Transverse colon (tissue), 4 donors: ENCODE results near the gene IQSEC3. TPM values are rescaled to one million over a fixed set of nuclear protein-coding genes. Genes with fewer than 3 reads are reported as not detected.

Experiments
- DNase-seq: peaks from one replicate; pipeline ENCODE4 v3.0.0-alpha.2; 2019
- H3K27ac ChIP-seq, 4 donors: fragments of 200-600 bp; sonication (generic); 2 replicates each; pipeline ENCODE4 v1.5.1; 2016 to 2018; ENCODE audit warnings: inconsistent platforms in 4 of 4
- H3K27me3 ChIP-seq: fragments of 200-600 bp; sonication (generic); 2 replicates; pipeline ENCODE4 v1.5.1; 2017; ENCODE audit warnings: inconsistent platforms
- H3K36me3 ChIP-seq, 4 donors: fragments of 200-600 bp; sonication (generic); 2 replicates each; pipeline ENCODE4 v1.5.1; 2017 to 2019; ENCODE audit warnings: inconsistent platforms in 4 of 4
- H3K4me1 ChIP-seq, 4 donors: fragments of 200-600 bp; sonication (generic); 2 replicates each; pipeline ENCODE4 v1.5.1; 2017 to 2020; ENCODE audit warnings: inconsistent platforms in 4 of 4
- H3K4me3 ChIP-seq, 4 donors: fragments of 200-600 bp; sonication (generic); 1 replicate in 1 of 4; 2 replicates in 3 of 4; pipeline versions ENCODE4 v1.5.1 to v1.6.1; 2017 to 2019; ENCODE audit warnings: inconsistent platforms in 4 of 4
- H3K9me3 ChIP-seq, 2 donors: fragments of 200-600 bp; sonication (generic); 2 replicates each; pipeline ENCODE4 v1.5.1; 2017 to 2019; ENCODE audit warnings: inconsistent platforms in 2 of 2
- EP300 ChIP-seq: sonication (generic); formaldehyde crosslinking; IDR thresholded peaks from one replicate; pipeline ENCODE4 v1.6.1; 2017; ENCODE audit warnings: antibody characterized with exemption, low read depth
- POLR2A ChIP-seq: fragments of 450-650 bp; IDR thresholded peaks from one replicate; pipeline ENCODE4 v1.6.1; 2016; ENCODE audit warnings: antibody characterized with exemption, mild to moderate bottlenecking, moderate library complexity
- POLR2AphosphoS5 ChIP-seq, 3 donors: sonication (generic); formaldehyde crosslinking; IDR thresholded peaks; one replicate each; pipeline ENCODE4 v1.6.1; 2016; ENCODE audit warnings: antibody characterized with exemption in 3 of 3
- WGBS, 2 donors: methylation state at CpG; one replicate each; pipeline ENCODE4 v1.1.5; 2018; ENCODE audit warnings: low coverage in 1 of 2; 5-methylcytosine and 5-hydroxymethylcytosine counted together
- in situ Hi-C, 4 donors: fragments of 200-750 bp; cut with MboI; loops; one replicate each; pipeline versions ENCODE4 v1.15.0 to v1.15.1; 2017; ENCODE audit warnings: low sequenced_read_pairs in 3 of 4, low pct_ligation_motif_present in 1 of 4, low pct_unique_long_range_greater_than_20kb in 1 of 4
- intact Hi-C: fragments of 100-400 bp; cut with DNase I; formaldehyde crosslinking; loops from one replicate; pipeline ENCODE4 v1.15.1; 2023; ENCODE audit warnings: low total_unique reads
- total RNA-seq, 4 donors: library from RNA; depleted of rRNA; stranded (reverse); fragments of >200 nt; gene quantifications; one replicate each; pipeline ENCODE4 v1.1.0, GENCODE V29; 2016
- TF ChIP-seq, protein P1 (sequence below), 5 experiments: fragments of 200-600 bp in 3 of 5; fragments of 450-650 bp in 2 of 5; sonication (generic) in 3 of 5; IDR thresholded peaks; 1 replicate in 2 of 5; 2 replicates in 3 of 5; pipeline ENCODE4 v1.5.1; 2016 to 2017; ENCODE audit warnings: antibody characterized with exemption in 5 of 5, inconsistent platforms in 3 of 5, mild to moderate bottlenecking in 2 of 5, moderate library complexity in 1 of 5

Gene IQSEC3
- total RNA-seq, 4 donors from 2014 or later = 0.16 to 35.4 (median 0.27) TPM; not detected in 1

DNA sequence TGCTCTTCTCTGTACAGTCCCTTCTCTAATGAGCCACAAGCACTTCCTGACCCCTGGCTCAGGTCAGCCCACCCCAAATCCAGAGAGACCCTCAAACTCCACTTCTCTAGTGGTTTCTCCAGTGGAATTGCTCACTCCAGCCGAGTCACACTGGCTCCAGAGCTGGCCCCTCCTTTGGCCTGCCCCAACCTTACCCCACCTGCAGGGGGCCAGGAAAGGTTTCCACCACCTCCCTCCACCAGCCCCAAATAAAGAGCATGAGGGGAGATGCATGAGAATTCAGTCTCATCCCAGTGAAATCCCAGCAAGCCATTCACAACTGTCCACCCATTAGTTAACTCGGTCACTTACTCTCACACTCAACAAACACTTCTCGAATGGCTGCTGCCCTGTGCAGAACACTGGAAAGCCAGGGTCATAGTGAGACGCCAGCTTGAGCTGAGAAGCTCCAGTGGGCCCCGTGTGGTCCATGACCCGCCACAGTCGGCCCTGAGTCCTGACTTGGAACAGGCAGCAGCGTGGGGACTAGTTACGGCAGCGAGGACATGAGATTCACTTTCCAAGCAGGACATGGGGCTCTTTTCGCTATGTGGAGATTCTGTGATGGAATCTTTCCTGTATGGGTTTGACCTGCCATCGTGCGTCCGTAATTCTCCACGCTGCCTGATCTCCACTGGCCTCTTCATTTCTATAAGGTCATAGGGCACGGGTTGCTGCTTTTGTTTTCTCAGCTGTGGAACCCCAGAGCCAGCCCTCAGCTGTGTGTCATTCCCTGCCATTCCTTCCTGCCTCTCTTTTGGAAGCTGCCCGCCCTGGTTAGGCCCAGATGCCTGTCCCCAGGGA lies 103.2 kb downstream of the IQSEC3 start:
- in situ Hi-C loops = no loop called here
- Histone ChIP-seq H3K27ac (no peak overlapping the region), H3K4me1 (peaks cover 0 to 22% (median 17%) of the 10 kb centered on the region in 4 donors), H3K27me3 (no peaks in the 10 kb centered on the region), H3K36me3 (no peaks in the 10 kb centered on the region), H3K4me3 (no peak overlapping the region), H3K9me3 (no peaks in the 10 kb centered on the region)
- WGBS, 2 donors = 88% methylated on average over 17 of the region's 17 CpGs; no CpG with 5 or more reads in 1 of the 2 donors
- intact Hi-C loops = no loop called here
- TF ChIP-seq EP300 = no peak
- no peak for TF ChIP-seq POLR2A
- TF ChIP-seq POLR2AphosphoS5 (IDR thresholded peaks at IDR 0.05) = no peak
- DNase-seq = no peak

DNA sequence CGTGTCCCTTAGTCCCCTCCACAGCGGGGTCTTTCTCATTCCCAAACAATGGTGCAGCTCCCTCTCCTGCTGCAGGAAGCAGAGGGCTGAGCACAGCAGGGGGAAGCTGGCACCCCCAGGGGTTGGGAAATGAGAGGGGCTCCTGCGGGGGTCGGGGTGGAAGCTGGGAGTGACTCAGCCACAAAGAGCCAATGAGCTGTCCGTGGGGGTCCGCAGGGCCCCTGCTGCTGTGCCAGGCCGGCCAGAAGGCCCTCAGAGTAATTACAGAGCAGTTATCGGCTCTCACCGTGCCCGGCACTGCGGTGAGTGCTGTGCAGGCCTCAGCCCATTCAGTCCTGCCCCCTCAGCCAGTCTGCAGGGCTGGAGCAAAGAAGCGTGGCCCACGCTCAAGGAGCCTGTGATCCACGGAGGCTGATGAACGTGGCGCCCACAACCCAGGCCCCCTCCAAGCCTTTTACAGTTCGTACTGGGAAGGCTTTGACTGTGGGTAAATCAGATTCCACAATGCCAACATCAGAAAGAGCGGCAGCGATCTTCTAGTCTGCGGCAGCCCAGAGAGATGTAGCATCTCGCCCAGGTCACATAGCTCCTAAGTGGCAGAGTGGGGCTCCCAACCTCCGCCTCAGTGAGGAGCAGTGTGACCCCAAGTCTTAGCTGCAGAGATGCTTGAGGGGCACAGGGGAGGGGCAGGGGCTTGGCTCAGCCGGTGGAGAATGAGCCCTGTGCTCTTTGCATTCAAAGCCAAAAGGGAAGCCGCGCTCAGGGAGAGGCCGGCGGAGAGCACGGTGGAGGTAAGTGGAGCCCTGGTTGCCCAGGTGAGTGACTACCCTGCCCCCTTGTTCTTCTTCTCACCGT lies 104.0 kb downstream of the IQSEC3 start:
- Histone ChIP-seq H3K27me3 (no peaks in the 10 kb centered on the region), H3K4me1 (peaks cover 0 to 23% (median 18%) of the 10 kb centered on the region in 4 donors), H3K27ac (no peak overlapping the region), H3K4me3 (no peak overlapping the region), H3K9me3 (no peaks in the 10 kb centered on the region), H3K36me3 (no peaks in the 10 kb centered on the region)
- 80 to 87% methylated on average over 1 to 29 of the region's 29 CpGs for WGBS, 2 donors
- in situ Hi-C loops = no loop called here
- TF ChIP-seq, protein P1, sequence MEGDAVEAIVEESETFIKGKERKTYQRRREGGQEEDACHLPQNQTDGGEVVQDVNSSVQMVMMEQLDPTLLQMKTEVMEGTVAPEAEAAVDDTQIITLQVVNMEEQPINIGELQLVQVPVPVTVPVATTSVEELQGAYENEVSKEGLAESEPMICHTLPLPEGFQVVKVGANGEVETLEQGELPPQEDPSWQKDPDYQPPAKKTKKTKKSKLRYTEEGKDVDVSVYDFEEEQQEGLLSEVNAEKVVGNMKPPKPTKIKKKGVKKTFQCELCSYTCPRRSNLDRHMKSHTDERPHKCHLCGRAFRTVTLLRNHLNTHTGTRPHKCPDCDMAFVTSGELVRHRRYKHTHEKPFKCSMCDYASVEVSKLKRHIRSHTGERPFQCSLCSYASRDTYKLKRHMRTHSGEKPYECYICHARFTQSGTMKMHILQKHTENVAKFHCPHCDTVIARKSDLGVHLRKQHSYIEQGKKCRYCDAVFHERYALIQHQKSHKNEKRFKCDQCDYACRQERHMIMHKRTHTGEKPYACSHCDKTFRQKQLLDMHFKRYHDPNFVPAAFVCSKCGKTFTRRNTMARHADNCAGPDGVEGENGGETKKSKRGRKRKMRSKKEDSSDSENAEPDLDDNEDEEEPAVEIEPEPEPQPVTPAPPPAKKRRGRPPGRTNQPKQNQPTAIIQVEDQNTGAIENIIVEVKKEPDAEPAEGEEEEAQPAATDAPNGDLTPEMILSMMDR (IDR thresholded peaks at IDR 0.05) = no peak
- TF ChIP-seq POLR2AphosphoS5 (IDR thresholded peaks at IDR 0.05) = no peak
- TF ChIP-seq EP300 = no peak
- TF ChIP-seq POLR2A = no peak
- no peak for DNase-seq
- intact Hi-C loops = no loop called here

DNA sequence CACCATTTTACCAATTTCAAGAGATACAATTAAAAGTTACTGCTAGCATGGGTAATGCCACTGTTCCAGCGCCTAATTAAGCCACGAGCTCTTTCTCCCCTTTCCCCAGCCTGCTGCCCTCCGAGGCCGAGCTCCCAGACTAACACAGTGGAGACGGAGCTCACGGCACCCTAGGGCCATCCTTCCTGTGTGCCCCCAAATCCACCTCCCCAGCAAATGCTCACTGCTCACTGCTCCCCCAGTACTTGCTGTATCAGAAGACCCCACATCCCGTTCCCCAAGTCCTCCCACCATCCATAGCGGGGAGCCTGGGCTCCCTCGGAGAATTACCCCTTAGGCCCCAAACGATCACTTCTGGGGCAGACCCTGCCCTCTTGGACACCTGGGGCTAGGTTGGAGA lies 104.7 kb downstream of the IQSEC3 start:
- no peaks in the 10 kb centered on the region for H3K36me3 ChIP-seq
- no peak overlapping the region for H3K27ac ChIP-seq
- in situ Hi-C loops = no loop called here
- H3K4me3 ChIP-seq = no peak overlapping the region
- H3K4me1 ChIP-seq = peaks cover 0 to 30% (median 24%) of the 10 kb centered on the region in 4 donors
- no peak for TF ChIP-seq POLR2A
- TF ChIP-seq EP300 = no peak
- TF ChIP-seq, protein P1 (IDR thresholded peaks at IDR 0.05) = no peak
- TF ChIP-seq POLR2AphosphoS5 (IDR thresholded peaks at IDR 0.05) = no peak
- no peak for DNase-seq
- WGBS, 2 donors = 88 to 96% methylated on average over 3 to 10 of the region's 10 CpGs
- H3K27me3 ChIP-seq = no peaks in the 10 kb centered on the region
- H3K9me3 ChIP-seq = no peaks in the 10 kb centered on the region
- intact Hi-C loops = no loop called here

DNA sequence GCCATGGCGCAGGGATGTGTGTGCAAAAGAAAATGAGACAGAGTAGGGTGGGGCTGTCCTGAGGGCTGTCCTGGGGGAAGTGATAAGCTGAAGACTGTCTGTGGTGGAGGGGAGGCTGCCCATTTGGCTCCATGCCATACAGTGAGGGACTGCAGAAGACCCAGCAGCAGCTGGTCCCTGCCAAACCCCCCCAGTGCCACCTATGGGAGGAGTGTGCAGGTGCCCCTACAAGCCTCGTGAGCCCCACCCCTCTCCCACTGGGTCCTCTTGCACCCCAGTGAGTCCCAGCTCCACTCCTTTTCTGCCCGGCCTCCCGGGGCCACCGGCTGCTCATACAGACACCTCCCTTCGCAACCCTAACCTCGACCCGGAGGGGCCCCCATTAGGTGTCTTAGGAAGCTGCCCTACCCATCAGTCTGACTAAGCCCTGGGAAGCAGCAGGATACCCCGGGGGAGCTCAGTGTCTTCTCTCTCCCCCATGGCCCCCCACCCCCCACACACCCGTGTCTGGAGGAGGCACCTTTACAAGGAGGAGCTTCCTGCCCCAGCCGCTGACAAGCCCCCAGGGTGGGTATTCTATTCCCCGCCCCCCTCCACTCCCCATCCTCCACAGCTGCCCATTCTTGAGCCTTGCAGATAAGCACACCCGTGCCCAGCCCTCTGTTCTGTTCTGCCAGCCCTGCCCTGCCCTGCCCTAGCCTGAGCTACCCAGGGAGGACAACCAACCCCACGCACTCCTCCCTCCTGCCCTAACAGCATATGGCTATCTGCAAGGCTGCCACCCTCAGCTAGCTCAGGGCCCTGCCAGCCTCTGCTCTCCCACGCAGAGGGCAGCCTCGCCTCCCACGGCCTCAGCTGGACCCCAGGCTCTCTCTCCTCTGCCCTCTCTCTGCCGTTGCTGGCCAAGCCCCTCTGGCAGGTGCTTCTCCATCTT lies 105.4 kb downstream of the IQSEC3 start:
- no peaks in the 10 kb centered on the region for H3K27me3 ChIP-seq
- H3K4me1 ChIP-seq = peaks cover 0 to 37% (median 28%) of the 10 kb centered on the region in 4 donors
- intact Hi-C loops = no loop called here
- H3K4me3 ChIP-seq = no peak overlapping the region
- H3K9me3 ChIP-seq = no peaks in the 10 kb centered on the region
- 48% methylated on average over 18 of the region's 18 CpGs; no CpG with 5 or more reads in 1 of the 2 donors for WGBS, 2 donors
- no peak for TF ChIP-seq POLR2A
- TF ChIP-seq, protein P1 (IDR thresholded peaks at IDR 0.05) = no peak
- no peak for TF ChIP-seq POLR2AphosphoS5 (IDR thresholded peaks at IDR 0.05)
- TF ChIP-seq EP300 = no peak
- DNase-seq = peak; percentile 67
- H3K27ac ChIP-seq = no peak overlapping the region
- in situ Hi-C loops = no loop called here
- H3K36me3 ChIP-seq = no peaks in the 10 kb centered on the region
